Adrenal gland (tissue), 12 donors: Measurements from ENCODE around the gene RAD51B. TPM values are rescaled to one million over a fixed set of nuclear protein-coding genes. Genes with fewer than 3 reads are reported as not detected.

ENCODE experiments used
- DNase-seq, 7 donors: peaks; one replicate each; pipeline ENCODE4 v3.0.0-alpha.2; 2019 to 2020
- H3K27ac ChIP-seq, 5 donors: fragments of 200-600 bp; sonication (generic) in 4 of 5; 1 replicate in 3 of 5; 2 replicates in 2 of 5; pipeline versions ENCODE4 v1.5.1 to v1.8.0; 2016 to 2020; ENCODE audit warnings: mild to moderate bottlenecking in 1 of 5
- H3K27me3 ChIP-seq: fragments of 200-600 bp; 2 replicates; pipeline ENCODE4 v1.8.0; 2021
- H3K36me3 ChIP-seq, 2 donors: fragments of 200-600 bp; replicated peaks in 1 of 2; 1 replicate in 1 of 2; 2 replicates in 1 of 2; pipeline versions ENCODE4 v1.5.1 to v1.8.0; 2018 to 2022
- H3K4me1 ChIP-seq, 2 donors: fragments of 200-600 bp; replicated peaks in 1 of 2; 1 replicate in 1 of 2; 2 replicates in 1 of 2; pipeline versions ENCODE4 v1.5.1 to v1.8.0; 2018 to 2021
- H3K4me3 ChIP-seq, 4 donors: fragments of 200-600 bp; sonication (generic) in 3 of 4; one replicate each; pipeline ENCODE4 v1.5.1; 2016 to 2018
- H3K9me3 ChIP-seq, 3 donors: fragments of 200-600 bp; sonication (generic) in 1 of 3; replicated peaks in 1 of 3; 1 replicate in 2 of 3; 2 replicates in 1 of 3; pipeline versions ENCODE4 v1.5.1 to v1.8.0; 2016 to 2021
- CTCF ChIP-seq, 6 experiments: fragments of 450-650 bp in 4 of 6; fragments of 200-600 bp in 2 of 6; sonication (generic) in 1 of 6; IDR thresholded peaks; 1 replicate in 5 of 6; 2 replicates in 1 of 6; pipeline versions ENCODE4 v1.5.1 to v1.8.0; 2016 to 2021; ENCODE audit warnings: antibody characterized with exemption in 6 of 6, mild to moderate bottlenecking in 2 of 6, moderate library complexity in 1 of 6
- POLR2A ChIP-seq, 2 donors: fragments of 450-650 bp; IDR thresholded peaks; one replicate each; pipeline ENCODE4 v1.6.1; 2017; ENCODE audit warnings: antibody characterized with exemption in 2 of 2, mild to moderate bottlenecking in 2 of 2, moderate library complexity in 1 of 2
- WGBS, 4 donors: extraction: QIAGEN DNeasy Blood & Tissue Kit in 2 of 4; methylation state at CpG; one replicate each; pipeline versions ENCODE4 v1.1.5 to v1.1.7; 2013 to 2017; 5-methylcytosine and 5-hydroxymethylcytosine counted together
- intact Hi-C, 2 donors: fragments of 100-400 bp; cut with DNase I; formaldehyde crosslinking; loops; one replicate each; pipeline versions ENCODE4 v1.14.1 to v1.15.0; 2022 to 2023
- polyA plus RNA-seq, 3 donors: library from polyadenylated mRNA; stranded (reverse); fragments of 200-250 nt in 2 of 3; fragments of 350-450 nt in 1 of 3; fragmentation: Illumina TruSeq in 1 of 3; extraction: RNeasy Lipid Tissue Mini Kit (QIAGEN cat#74804) in 1 of 3; gene quantifications; one replicate each; pipeline ENCODE4 v1.2.3, GENCODE V29; 2013 to 2014
- total RNA-seq, 9 donors: library from RNA; depleted of rRNA in 4 of 9; stranded (reverse); fragments of >200 nt in 4 of 9; fragments of 120-200 nt in 1 of 9; fragmentation: NEBNext Ultra II Directional in 1 of 9; extraction: Animal tissue kit (Norgen Biotek cat#: 25700) in 1 of 9; gene quantifications; one replicate each; pipeline versions ENCODE4 v1.1.0 to v1.2.4, GENCODE V29; 2013 to 2023
- donor health status: healthy with polysubstance abuse.
- donor health status: Bipolar disorder and iron deficiency.
- donor health status: DM: yes; HTN: yes; CAD: no.
- donor health status: DM: no; HTN: no; CAD: no.
- donor health status: DM: no; HTN: no; CAD: no.
- donor health status: DM: yes; HTN: yes; CAD: no.

The RAD51B gene
- total and polyA plus RNA-seq, 12 donors = 2.3 to 24.6 (median 12.4) TPM

- TF ChIP-seq POLR2A (IDR thresholded peaks at IDR 0.05) (no peak), CTCF (IDR thresholded peaks at IDR 0.05) (no peak)
These were observed 512.4 kb downstream of the RAD51B start for GRCh38 chr14:68331991-68332390.

GRCh38 chr14:68333262-68333661 is 513.7 kb downstream of the RAD51B start:
- Histone ChIP-seq H3K27ac (no peak overlapping the region), H3K4me1 (peaks cover 0 to 4% of the 10 kb centered on the region in 2 donors), H3K36me3 (no peaks in the 10 kb centered on the region), H3K9me3 (no peaks in the 10 kb centered on the region), H3K27me3 (no peaks in the 10 kb centered on the region), H3K4me3 (no peak overlapping the region)
- no peak for DNase-seq
- TF ChIP-seq CTCF (IDR thresholded peaks at IDR 0.05) = no peak
- no peak for TF ChIP-seq POLR2A (IDR thresholded peaks at IDR 0.05)
- intact Hi-C loops = no loop called here
- 68 to 82% (median 73%) methylated on average over 2 of the region's 2 CpGs for WGBS, 4 donors

More at GRCh38 chr14:68331991-68332390, 512.4 kb downstream of the RAD51B start:
- 67 to 87% (median 76%) methylated on average over 1 of the region's 1 CpG for WGBS, 4 donors
- DNase-seq = no peak
- H3K36me3 ChIP-seq = no peaks in the 10 kb centered on the region
- no peaks in the 10 kb centered on the region for H3K9me3 ChIP-seq
- no peak overlapping the region for H3K27ac ChIP-seq
- peaks cover 0 to 2% of the 10 kb centered on the region in 2 donors for H3K4me1 ChIP-seq
- H3K27me3 ChIP-seq = no peaks in the 10 kb centered on the region
- no peak overlapping the region for H3K4me3 ChIP-seq
- intact Hi-C loops = no loop called here

- Histone ChIP-seq H3K27ac (no peak overlapping the region), H3K36me3 (no peaks in the 10 kb centered on the region), H3K4me3 (no peak overlapping the region), H3K27me3 (no peaks in the 10 kb centered on the region), H3K4me1 (peaks cover 0 to 4% of the 10 kb centered on the region in 2 donors), H3K9me3 (no peaks in the 10 kb centered on the region)
- no peak for TF ChIP-seq CTCF (IDR thresholded peaks at IDR 0.05)
- no peak for TF ChIP-seq POLR2A (IDR thresholded peaks at IDR 0.05)
- DNase-seq = no peak
- intact Hi-C loops = no loop called here
These were observed 515.7 kb downstream of the RAD51B start for GRCh38 chr14:68335312-68335711.

DNA sequence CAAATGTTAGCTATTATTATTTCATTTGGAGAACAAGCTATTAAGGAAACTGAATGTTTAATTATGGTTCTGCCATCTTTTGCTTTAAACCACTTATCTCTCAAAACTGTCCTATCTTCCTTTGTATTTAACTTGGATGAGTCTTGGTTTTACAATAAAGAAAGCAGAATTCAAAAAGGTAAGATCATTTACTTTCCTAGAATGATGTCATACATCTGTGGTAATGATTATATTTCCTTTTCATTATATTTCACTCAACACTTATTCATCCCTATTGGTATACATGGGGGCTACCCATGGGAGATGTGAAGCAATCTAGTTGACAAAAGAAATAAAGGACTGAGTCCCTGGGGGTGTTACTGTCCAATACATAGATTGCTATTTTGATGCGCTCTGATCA is 516.6 kb downstream of the RAD51B start:
- H3K27me3 ChIP-seq = no peaks in the 10 kb centered on the region
- 95 to 98% (median 97%) methylated on average over 1 of the region's 1 CpG for WGBS, 4 donors
- no peaks in the 10 kb centered on the region for H3K36me3 ChIP-seq
- no peak for DNase-seq
- TF ChIP-seq POLR2A (IDR thresholded peaks at IDR 0.05) (no peak), CTCF (IDR thresholded peaks at IDR 0.05) (no peak)
- H3K4me1 ChIP-seq = peaks cover 0 to 4% of the 10 kb centered on the region in 2 donors
- no peaks in the 10 kb centered on the region for H3K9me3 ChIP-seq
- no peak overlapping the region for H3K4me3 ChIP-seq
- no peak overlapping the region for H3K27ac ChIP-seq
- intact Hi-C loops = no loop called here
